ENCODE results near the gene LMNA.

Gene LMNA

DNA sequence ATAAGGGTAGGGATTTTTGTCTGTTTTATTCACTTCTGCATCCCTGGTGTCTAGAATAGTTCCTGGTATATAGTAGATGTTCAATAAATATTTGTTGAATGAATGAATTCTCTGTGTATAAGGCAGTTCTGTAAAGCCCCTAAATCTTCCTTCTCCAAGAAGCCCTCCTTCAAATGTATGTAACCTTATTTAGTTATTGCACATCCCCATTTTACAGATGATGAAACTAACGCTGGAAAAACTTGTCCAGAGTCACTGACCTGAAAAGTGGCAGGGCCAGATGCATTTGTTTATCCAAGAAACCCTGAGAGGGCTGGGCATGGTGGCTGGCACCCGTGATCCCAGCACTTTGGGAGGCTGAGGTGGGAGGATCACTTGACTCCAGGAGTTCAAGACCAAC, 4.3 kb upstream of the LMNA start:
- in situ Hi-C loops (cut with MboI; ENCODE audit: low sequenced_read_pairs, unreplicated experiment) = no loop called here
- TF ChIP-seq, protein P1, sequence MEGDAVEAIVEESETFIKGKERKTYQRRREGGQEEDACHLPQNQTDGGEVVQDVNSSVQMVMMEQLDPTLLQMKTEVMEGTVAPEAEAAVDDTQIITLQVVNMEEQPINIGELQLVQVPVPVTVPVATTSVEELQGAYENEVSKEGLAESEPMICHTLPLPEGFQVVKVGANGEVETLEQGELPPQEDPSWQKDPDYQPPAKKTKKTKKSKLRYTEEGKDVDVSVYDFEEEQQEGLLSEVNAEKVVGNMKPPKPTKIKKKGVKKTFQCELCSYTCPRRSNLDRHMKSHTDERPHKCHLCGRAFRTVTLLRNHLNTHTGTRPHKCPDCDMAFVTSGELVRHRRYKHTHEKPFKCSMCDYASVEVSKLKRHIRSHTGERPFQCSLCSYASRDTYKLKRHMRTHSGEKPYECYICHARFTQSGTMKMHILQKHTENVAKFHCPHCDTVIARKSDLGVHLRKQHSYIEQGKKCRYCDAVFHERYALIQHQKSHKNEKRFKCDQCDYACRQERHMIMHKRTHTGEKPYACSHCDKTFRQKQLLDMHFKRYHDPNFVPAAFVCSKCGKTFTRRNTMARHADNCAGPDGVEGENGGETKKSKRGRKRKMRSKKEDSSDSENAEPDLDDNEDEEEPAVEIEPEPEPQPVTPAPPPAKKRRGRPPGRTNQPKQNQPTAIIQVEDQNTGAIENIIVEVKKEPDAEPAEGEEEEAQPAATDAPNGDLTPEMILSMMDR (IDR thresholded peaks at IDR 0.05; ENCODE audit: borderline replicate concordance, control extremely low read depth, extremely low read depth, insufficient read depth, missing control alignments) = no peak

GRCh38 chr1:156111355-156111962, 3.1 kb upstream of the LMNA start:
- TF ChIP-seq, protein P1 (IDR thresholded peaks at IDR 0.05; ENCODE audit: borderline replicate concordance, control extremely low read depth, extremely low read depth, insufficient read depth, missing control alignments) = no peak
- in situ Hi-C loops (cut with MboI; ENCODE audit: low sequenced_read_pairs, unreplicated experiment) = no loop called here
- DNase-seq (ENCODE audit: low spot score) = no peak

More for the DNA sequence above, 4.3 kb upstream of the LMNA start:
- DNase-seq (ENCODE audit: low spot score) = no peak

DNA sequence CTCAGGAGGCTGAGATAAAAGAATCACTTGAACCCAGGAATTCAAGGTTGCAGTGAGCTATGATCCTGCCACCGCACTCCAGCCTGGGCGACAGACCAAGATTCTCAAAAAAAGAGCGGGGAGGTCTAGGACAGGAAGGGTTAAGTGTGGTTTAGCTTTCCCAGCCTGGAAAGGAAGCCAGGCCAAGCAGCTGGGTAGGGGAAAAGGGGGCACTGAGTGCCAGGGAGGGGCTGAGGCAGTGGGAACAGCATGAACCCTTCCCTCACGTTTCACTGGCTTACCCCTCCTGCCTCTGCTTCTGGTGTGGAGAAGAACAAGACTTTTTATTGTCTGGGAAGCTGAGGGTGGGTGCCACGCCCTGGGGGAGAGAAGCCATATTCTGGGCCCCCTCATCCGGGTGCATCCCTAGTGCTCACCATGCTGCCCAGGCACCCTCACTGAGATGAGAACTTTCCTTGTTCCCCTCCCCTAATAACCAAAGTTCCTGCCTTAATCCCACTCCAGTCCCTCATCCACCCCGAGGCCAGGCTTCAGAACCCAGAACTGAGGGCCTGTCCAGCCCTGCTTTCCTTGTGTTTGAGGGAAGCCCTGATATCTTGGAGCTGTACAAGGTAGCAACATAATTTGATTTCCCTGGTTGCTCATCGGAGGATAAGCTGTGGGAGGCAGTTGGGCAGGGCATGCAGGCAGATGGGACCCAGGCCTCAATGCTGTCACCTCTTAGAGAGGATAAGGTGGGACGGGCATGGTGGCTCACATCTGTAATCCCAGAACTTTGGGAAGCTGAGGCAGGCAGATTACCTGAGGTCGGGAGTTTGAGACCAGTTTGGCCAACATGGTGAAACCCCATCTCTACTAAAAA, 2.0 kb upstream of the LMNA start:
- TF ChIP-seq, protein P1 (IDR thresholded peaks at IDR 0.05; ENCODE audit: borderline replicate concordance, control extremely low read depth, extremely low read depth, insufficient read depth, missing control alignments) = no peak
- DNase-seq (ENCODE audit: low spot score) = no peak
- in situ Hi-C loops (cut with MboI; ENCODE audit: low sequenced_read_pairs, unreplicated experiment) = no loop called here

DNA sequence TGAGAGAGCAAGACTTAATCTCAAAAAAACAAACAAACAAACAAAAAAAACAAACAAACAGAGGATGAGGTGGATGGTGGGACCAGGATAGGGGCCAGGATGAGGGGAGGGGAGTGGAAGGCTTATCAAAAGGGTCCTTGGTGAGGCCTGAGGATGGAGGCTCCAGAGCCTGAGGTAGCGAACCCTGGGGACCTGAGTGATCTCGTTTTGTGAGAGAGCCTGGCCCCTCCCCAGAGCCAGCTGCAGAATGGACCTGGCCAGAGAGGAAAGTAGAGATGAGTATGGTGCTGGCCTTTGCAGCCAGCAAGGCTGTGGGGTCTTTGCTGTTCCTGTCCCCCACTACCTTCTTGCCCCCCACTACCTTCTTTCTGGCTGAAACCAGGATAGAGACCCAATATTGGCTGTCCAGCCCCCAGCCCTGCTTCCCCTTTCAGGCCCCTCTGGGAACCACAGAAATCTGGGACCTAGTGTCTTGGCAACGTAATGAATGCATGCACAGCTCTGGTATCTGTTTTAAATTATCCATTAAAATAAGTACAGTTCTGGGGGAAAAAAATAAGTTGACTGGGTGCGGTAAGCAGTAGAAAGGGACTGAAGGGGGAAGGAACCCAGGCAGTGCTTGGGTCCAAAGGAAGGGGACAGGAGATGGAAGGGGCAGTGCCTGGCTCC, 1.1 kb upstream of the LMNA start:
- TF ChIP-seq, protein P1 (IDR thresholded peaks at IDR 0.05; ENCODE audit: borderline replicate concordance, control extremely low read depth, extremely low read depth, insufficient read depth, missing control alignments) = no peak
- no peak for DNase-seq (ENCODE audit: low spot score)
- in situ Hi-C loops (cut with MboI; ENCODE audit: low sequenced_read_pairs, unreplicated experiment) = no loop called here

- in situ Hi-C loops (cut with MboI; ENCODE audit: low sequenced_read_pairs, unreplicated experiment) = no loop called here
- TF ChIP-seq, protein P1 (IDR thresholded peaks at IDR 0.05; ENCODE audit: borderline replicate concordance, control extremely low read depth, extremely low read depth, insufficient read depth, missing control alignments) = no peak
- no peak for DNase-seq (ENCODE audit: low spot score)
Observed at GRCh38 chr1:156114919-156115513, 505 bp downstream of the LMNA start.
